ENCODE results near the gene SLCO2B1. TPM values are rescaled to one million over a fixed set of nuclear protein-coding genes. Genes with fewer than 3 reads are reported as not detected.

SLCO2B1 gene
- total RNA-seq, 1 donor from 2014 or later: 0.05 TPM

GRCh38 chr11:75245356-75246005, 94.6 kb downstream of the SLCO2B1 start:
- no peak for DNase-seq (ENCODE audit: low read depth)

DNA sequence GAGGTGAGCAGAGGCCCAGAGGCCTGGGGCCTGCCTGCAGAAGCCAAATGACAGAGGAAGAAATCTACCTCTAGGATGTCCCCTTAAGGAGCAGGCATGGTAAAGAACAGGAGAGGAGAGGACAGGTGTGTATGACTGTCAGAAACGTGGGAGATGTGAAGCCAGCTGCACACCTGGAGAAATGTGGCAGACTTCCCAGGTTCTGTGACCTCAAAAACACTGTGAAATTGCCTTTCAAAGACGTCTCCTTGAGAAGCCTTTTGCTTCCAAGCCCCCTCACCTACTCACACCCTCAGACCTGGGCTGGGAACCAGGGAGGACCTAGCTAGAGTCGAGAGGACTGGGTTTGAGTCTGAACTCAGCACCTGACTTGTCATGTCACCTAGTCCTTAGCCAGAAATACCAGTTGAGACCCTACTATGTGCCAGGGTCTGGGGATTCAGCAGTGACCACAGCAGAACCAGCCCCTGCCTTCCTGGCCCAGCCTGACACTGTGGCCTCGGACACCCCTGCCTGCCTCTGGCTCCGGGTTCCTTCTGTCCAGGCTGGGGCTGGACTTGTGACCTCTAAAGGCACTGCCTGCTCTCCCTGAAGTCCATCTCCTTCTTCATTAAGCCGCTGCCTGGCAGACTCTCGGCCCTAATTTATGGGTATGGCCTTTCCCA, 95.2 kb downstream of the SLCO2B1 start:
- no peak for DNase-seq (ENCODE audit: low read depth)

DNA sequence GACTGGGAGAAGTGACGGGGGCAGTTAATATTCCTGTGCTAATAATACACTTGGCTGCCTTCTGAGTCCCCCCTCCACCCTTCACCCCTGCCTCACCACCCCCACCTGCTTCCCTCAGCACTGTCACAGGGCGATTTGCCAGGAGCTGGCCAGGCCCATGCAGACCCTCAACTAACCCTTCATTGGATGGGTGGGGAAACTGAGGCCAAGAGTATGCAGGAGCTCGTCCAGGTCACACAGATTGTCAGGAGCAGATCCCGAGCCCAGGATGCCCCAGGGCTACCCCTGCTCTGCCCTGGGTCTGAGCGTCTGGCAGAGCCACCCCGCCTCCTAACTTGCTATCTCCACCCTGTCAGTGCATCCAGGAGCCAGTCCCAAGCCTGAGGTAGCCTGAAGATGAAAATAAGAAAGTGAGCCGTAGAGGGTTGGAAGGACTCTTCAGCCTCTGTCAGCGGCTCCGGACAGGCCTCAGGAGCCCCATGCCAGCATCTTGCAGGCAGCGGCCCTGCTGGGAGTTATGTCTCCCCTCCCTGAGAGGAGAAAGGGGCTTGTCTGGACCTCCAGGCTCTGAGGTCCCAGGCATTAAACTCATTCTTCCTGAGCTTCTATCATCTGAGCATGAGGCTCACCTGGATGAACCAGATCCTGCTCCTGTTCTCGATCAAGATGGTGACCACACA, 95.9 kb downstream of the SLCO2B1 start:
- no peak for DNase-seq (ENCODE audit: low read depth)

GRCh38 chr11:75248924-75249256, 98.0 kb downstream of the SLCO2B1 start:
- DNase-seq (ENCODE audit: low read depth): no peak

- no peak for DNase-seq (ENCODE audit: low read depth)
Observed at GRCh38 chr11:75249704-75250103, 98.8 kb downstream of the SLCO2B1 start.

GRCh38 chr11:75254326-75254725, 103.4 kb downstream of the SLCO2B1 start:
- DNase-seq (ENCODE audit: low read depth): no peak

Other genes with a start within 250 kb of the SLCO2B1 start
- gene XRRA1, start 202.0 kb upstream of the SLCO2B1 start, total RNA-seq: 13.0 and 20.7 TPM in 2 replicates
- 14.4 and 74.2 TPM in 2 replicates for gene SPCS2, start 201.8 kb upstream of the SLCO2B1 start, total RNA-seq
- gene NEU3, start 162.2 kb upstream of the SLCO2B1 start, total RNA-seq: 4.3 and 6.2 TPM in 2 replicates
- gene OR2AT4, start 54.2 kb upstream of the SLCO2B1 start, total RNA-seq: not detected in 2 replicates
- not detected in 2 replicates for gene TPBGL, start 89.7 kb downstream of the SLCO2B1 start, total RNA-seq
- gene ARRB1, start 200.6 kb downstream of the SLCO2B1 start, total RNA-seq: 17.2 and 23.0 TPM in 2 replicates
- gene RPS3, start 248.4 kb downstream of the SLCO2B1 start, total RNA-seq: 652 and 822 TPM in 2 replicates